Raji (cell line): ENCODE measurements around the gene ABHD2.

Experiments
- POLR2A ChIP-seq: IDR thresholded peaks from 2 replicates; pipeline ENCODE4 v1.6.1; 2011; ENCODE audit warnings: low read depth, low read length, control low read depth; ENCODE audit not compliant: insufficient read depth

The ABHD2 gene

DNA sequence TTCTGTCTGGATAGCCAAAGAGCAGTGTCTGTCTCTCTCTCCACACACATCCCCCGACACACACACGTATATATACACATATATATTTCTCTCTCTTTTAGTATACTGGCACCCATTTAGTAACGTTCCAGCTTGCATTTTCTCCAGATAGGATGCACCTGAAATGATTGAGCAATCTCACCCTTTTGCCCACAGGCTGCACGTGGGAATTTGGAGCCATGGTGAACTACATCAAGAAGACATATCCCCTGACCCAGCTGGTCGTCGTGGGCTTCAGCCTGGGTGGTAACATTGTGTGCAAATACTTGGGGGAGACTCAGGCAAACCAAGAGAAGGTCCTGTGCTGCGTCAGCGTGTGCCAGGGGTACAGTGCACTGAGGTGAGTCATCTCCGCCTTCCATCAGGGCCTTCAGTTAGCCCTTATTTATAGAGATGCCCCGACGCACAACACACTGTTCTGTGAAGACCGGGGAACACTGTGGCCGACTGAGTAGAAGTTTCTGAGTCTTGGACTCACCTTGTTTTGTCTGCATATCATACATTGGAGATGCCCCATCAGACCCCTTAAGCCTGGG is 87.4 kb downstream of the ABHD2 start:
- TF ChIP-seq POLR2A: no peak

DNA sequence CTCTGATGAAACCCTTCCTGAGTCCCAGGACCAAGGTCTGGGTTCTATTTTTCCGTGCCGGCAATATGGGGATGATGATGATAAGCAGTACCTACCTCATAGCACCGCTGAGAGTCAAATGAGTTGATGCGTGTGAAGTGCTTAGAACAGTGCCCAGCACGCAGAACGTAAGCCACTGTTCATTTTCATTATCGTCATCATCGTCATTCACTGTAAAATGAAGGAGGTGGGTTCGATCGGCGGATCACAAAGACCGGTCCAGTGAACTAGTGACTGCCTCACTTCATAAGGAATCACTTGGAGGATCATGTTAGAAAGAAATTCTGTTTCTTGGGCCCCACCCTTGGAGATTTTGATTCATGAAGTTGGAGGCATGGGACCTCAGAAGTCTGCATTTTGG is 88.9 kb downstream of the ABHD2 start:
- no peak for TF ChIP-seq POLR2A

DNA sequence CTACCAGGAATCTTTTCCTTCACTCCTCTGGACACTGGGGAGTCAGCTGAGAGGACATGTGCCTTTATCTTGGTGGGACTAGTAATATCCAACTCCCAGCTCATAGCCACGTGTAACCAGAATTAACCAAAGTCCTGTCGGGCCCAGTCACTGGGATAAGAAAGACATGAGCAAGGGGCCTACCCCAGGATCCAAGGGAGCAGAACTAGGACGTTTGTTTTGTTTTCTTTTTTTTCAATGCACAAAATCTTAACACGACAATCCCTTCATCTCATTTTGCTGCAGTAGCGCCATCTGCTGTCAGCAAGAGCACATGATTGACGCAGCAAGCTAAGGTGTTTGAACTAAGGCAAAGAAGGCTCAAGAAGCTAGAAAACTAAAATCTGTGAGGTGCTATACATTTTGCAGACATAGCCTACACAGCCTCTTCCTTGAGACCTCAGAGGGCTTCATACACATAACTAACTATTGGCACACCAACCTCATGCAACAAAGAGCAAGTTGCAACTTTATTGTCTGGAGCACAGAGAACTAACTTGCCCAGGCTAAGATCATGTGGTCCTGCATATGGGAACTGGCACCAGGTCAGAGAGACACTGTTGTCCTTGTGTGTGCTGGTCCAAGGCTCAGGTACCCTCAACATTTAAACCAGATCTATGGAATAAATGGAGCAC is 89.5 kb downstream of the ABHD2 start:
- no peak for TF ChIP-seq POLR2A

DNA sequence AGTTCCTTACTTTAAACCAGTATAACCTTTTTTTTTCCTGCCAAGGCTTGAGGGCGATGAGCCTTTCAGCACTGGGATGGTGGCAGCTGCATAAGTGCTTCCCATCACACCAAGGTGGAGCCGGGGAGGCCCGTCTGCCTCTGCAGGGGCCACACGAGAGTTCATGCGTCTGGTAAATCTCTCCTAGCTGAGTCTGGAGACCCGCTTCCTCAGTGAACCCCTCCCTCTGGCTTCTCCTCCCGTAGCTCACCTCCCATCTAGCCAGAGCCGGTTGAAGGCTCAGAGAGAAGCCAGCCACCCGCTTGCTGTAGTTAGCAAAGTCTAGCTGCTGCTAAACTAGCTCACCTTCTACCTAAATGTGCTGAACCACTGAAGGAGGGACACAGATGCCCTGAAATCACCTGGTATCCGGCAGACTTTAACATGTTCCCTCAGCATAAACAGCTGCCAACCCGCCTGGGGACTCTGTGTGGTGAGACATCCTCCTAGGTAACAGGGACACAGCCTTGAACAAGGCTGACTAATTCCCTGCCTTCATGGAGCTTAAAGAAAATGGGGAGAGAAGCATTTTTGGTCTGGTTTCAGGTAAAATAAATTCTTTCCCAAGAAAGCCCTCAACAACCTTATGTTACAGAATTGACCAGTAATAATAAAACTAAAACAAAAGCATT is 90.2 kb downstream of the ABHD2 start:
- TF ChIP-seq POLR2A: no peak

DNA sequence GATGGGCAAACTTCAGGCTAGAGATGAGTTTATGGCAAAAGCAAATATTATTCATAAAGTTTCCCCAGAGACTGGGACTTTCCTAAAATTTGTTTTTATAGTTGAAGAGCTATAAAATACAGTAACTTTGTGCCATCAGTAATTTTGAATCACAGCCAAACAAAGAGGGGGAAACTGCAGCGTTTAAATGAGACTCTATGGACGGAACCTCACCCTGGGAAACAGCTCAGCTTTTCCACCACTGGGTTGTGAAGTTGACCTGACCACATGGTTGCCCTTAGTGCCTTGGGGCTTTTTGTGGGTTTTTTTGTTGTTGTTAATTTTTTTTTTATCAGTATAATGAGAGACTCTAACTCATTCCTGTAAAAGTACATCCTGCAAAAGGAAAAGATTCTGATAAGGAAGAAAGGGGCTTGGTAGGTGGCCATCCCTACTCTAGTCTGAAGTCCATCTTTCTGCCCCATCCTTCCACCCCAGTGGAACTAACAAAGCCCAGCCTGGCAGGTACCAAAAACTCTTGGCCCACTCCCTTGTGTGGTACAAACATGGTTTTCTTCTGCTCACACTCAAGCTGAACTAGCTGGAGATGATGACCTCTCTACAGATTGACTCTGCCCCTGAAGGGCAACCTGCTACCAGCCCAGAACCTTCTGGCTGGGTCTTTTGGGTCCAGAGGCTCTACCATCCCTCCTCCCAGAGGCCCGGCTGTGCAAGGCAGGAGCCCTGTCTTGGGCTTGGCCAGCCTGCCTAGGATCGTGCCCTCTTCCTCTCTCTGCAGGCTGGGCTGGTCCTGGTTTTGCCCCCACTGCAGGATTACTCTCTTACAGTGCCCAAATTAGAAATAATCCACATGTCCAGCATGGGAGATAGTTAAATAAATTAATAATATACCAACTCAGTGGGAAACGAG is 92.0 kb downstream of the ABHD2 start:
- no peak for TF ChIP-seq POLR2A

DNA sequence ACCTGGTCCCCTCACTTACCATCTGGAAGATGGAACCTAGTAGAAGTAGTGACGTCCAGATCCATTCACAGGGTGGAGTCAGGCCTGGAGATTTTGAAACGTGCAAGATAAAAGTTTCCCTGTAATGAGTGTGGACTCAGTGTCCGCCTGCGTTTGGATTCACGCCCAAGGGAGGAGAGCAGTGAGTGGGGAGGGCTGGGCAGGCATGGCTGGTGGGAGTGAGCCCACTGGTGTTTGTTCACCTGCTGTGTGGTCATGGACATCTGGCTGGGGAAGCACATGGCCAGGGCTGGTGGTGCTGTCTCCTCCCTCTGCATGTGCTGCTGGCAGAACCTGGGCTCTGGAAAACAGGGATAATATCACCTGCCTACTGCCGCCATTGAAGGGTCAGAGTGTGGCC is 96.1 kb downstream of the ABHD2 start:
- no peak for TF ChIP-seq POLR2A

DNA sequence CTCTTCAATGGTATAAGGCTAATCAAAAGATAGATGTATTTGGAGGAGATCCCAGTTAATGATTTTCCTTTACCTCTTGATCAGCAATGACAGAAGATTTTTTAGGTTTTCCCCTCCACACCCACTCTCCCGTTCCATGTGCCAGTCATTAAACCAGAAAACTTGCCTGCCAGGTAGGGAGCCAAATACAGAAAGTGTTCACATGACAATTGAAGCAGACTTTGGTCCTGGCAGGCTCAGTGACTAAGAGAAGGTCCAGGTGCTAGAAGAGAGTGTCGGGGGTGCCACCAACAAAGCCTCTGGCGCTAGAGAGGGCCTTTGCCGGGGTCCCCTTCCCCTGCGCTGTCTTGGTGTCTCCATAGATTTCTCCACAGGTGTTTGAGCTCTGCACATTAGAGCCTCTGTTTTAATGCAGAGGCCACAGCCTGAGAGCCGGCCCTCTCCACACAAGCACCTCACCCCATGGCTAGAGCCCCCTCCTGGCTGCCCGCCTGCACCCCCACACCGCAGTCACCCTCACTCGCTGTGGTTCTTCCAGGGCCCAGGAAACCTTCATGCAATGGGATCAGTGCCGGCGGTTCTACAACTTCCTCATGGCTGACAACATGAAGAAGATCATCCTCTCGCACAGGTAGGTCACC is 96.8 kb downstream of the ABHD2 start:
- no peak for TF ChIP-seq POLR2A

DNA sequence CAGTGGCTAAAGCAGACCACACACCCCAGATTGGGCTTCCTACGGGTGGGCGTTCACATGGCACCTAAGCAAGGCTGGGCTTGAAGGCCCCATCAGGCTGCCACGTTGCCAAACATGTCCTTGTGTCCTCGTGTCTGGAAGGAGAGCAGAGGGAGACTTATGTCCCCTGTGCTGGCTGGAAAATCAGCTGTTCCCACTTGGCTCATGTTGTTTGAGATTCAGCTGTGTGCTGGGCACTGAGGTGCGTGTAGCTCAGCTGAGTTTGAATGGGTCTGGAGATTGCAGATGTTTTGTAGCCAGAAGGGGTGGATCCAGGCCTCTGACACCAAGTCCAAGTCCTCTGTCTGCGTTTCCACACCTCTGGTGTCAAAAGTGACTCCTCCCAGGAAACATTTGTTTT is 98.5 kb downstream of the ABHD2 start:
- no peak for TF ChIP-seq POLR2A

DNA sequence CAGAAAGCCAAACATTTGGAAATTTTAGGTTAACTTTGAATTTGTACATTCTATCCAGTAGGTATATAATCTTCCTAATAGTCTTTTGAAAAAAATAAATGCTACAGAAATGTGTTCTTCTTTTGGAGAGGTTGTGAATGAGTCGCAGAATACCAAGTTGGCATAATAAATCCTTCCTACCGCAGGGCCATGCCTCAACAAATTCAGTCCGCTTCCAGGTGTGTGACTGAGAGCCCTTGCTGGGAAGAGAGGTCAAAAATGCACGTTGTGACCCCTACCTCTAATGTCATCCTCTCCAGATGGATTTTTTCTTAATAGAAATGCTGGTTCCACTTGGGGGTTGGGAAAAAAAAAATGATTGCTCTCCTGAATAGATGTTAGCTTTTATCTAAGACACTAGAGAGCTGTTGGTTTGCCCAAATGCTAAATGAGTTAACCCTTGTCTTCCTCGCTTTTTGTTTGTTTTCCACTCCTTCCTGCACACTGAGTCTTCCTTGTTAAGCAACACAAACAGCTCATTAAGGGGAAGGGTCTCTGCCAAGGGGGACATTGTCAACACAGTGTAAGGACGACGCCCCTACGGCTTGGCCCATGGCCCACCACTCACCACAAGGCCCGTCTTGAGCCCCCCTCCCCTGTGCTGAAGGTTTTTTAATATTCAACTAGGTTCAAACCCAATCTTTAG is 99.2 kb downstream of the ABHD2 start:
- no peak for TF ChIP-seq POLR2A

DNA sequence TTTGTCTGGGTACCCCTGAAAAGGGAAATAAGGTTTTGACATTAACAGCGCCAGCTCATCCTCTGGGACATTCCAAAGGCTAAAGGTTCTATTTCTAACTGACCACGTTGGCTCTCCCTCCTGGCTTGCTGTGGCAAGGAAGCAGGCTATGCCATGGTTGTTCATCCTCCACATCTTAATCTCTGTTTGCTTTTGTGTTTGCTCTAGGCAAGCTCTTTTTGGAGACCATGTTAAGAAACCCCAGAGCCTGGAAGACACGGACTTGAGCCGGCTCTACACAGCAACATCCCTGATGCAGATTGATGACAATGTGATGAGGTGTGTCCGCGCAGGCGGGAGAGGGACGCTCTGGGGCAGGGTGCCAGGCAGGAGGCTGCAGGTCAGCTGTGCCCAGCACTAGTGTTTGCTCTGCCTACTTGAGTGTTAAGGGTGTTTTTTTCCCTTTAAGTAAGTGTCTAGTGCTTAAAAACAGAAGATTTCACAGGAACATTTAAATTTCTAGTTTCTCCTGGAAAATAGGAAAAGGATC is 99.8 kb downstream of the ABHD2 start:
- TF ChIP-seq POLR2A: no peak

DNA sequence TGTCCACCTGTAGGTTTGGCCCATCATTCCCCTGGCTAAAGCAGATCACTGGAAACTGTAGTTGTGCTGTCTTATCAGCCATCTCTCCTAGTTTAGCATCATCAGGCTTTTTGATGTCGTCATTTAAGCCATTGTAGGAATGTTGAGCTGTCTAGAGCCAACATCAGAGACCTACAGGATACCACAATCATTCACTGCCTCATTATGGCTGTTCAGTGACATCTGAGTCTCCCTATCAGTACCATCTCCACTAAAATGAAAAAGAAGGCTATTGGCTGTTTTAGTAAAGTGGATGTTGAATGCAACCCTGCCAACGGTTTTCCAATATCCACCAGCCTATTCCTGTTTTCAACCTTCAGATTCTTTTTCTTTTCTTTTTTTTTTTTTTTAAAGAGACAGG is 103.9 kb downstream of the ABHD2 start:
- no peak for TF ChIP-seq POLR2A

DNA sequence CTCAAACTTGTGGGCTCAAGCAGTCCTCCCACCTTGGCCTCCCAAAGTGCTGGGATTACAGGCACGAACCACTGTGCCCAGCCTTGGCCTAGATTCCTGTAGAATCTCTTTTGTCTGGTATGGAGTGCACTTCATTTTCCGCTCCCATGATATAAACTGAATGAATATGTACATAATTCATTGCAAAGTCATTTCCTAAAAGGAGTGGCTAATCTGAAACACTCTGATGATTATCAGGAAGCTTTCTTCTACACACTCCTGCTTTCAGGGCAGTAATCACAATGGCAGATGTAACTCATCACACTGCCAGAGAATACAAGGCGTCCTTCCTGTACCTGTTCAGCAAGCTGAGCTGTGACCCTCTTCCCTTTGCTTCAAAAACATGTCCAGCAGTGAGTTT is 104.5 kb downstream of the ABHD2 start:
- TF ChIP-seq POLR2A: no peak

DNA sequence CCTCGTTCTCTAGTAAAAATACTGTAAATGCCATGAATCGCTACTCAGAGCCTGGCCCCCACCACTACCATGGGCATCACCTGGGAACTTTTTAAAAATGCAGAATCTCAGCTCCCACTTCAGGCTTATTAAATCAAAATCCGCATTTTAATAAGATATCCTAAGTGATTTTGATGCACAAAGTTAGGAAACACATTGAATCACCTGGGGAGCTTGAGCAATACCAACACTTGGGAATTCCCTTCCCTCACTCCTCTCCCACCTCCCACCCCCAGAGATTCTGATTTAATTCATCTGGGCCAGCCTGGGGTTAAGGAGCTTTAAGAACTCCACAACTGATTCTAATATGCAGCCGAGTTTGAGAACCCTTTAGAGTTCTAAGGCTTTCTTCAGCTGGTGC is 106.4 kb downstream of the ABHD2 start:
- TF ChIP-seq POLR2A: no peak

DNA sequence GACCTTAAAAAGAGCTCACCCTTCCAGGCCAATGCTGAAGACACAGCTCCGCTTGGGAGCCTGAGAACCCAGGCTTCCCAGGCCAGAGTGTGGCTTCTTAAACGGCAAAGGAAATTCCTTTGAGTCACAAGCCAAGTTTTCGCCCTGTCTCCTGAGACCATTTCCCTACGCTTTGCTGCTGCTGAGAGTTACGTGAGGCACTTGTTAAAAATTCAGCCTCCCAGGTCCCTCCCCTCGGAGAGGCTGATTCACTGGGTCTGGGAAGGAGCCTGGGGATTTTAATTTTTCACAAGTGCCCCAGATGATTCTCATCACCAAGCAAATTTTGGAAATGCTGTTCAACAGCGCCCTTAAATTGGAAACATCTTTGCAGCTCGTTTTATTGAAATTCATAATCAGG is 107.6 kb downstream of the ABHD2 start:
- no peak for TF ChIP-seq POLR2A

DNA sequence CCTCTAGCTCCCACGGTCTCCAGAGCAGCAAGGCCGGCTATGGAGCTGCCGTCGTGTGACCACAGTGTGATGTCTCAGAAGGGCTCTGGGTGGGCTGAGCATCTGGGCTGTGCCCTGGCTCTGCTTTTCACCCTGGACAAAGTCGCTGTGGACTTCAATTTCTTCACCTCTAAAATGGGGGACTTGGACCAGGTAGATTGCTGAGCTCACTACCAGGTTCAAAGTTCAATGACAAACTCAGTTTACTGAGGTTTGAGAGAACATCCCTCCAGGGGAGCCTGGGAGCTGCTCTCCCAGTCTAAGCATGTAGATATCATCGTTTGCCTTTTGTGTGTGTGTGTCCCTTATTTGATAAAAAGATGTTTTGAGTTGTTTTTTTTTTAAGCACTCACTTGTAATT is 108.0 kb downstream of the ABHD2 start:
- TF ChIP-seq POLR2A: no peak

DNA sequence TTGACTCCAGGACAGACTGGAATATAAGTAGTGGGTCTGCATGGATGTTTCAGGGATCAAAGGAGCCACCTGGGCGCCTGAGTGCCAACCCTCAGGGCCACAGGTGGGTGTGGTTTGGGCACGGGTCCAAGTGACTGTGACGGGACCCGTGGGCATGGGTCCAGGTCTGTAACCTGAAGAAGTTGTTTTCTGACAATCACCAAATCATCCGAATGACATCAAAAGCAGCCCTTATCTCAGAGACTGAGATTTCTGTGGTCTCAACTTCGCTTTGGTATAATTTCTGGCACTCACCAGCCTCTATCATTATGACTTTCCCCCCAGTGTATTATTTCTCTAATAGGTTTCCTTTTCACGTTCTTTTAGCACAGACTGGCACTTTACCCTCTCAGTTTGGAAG is 108.7 kb downstream of the ABHD2 start:
- TF ChIP-seq POLR2A: no peak
